Hepatocyte (in vitro differentiated cells): ENCODE measurements around the gene ZNG1F.
"Not testable (repeated sequence)": the region's sequence is repeated elsewhere in the genome, so short reads cannot be mapped to it uniquely, and the experiment has no call there.

Experiments
- EZH2 ChIP-seq: fragments of 200-600 bp; sonication (generic); IDR thresholded peaks from 2 replicates; pipeline ENCODE4 v1.6.1; 2016; ENCODE audit warnings: antibody characterized with exemption, mild to moderate bottlenecking, borderline replicate concordance
- EZH2phosphoT487 ChIP-seq: fragments of 200-600 bp; sonication (generic); IDR thresholded peaks from one replicate; pipeline ENCODE4 v1.6.1; 2018; ENCODE audit warnings: antibody characterized with exemption, mild to moderate bottlenecking, low read depth, moderate library complexity; ENCODE audit not compliant: unreplicated experiment, severe bottlenecking
- TF ChIP-seq, protein P1 (sequence below): fragments of 200-600 bp; sonication (generic); IDR thresholded peaks from 2 replicates; pipeline ENCODE4 v1.5.1; 2016; ENCODE audit warnings: antibody characterized with exemption, mild to moderate bottlenecking; ENCODE audit not compliant: poor library complexity

DNA sequence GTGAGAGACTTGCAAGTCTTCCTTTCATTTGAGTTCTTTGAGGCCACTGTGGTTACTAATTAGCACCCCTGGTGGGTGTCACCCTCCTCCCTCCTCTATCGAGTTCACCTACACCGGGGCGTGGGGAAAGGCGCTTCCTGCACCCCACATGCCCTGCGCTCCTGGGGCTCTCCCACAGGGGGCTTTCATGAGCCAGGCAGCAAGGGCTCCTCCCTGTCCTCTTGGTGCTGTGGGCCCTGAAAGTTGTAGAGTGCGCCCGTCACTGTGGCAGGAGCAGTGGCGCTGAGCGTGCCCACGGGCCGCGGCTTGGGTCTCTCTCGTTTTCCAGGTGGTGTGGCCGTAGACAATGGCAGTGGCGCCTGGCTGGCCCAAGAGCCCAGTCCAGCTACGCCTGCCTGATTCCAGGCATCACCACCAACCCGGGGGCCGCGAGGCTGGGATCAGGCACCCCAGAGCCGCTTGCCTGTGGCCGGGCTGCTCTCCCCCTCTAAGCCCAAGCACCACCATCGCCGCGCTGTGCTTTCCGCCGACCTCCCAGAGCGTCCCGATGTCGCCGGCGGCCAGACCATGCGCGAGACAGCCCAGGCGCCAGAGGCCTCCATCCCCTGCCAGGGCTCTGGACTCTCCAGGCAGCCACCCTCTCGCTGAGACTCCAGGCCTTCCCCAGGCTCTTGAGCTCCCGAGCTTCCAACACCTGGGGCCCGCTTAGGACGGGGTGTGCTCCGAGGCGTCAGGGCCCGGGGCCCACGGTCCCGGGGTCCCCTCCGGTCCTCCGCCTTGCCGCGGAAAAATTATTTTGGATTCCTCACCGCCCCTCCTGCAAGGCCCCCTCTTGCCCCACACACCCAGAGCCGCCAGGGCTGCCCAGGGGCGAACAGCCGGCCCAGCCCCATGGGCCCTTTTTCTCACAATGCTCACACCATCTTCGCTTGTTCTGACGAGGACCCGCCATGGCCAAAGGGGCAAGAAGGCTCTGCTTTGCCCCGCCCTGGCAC, 46.0 kb upstream of the ZNG1F start:
- TF ChIP-seq, protein P1, sequence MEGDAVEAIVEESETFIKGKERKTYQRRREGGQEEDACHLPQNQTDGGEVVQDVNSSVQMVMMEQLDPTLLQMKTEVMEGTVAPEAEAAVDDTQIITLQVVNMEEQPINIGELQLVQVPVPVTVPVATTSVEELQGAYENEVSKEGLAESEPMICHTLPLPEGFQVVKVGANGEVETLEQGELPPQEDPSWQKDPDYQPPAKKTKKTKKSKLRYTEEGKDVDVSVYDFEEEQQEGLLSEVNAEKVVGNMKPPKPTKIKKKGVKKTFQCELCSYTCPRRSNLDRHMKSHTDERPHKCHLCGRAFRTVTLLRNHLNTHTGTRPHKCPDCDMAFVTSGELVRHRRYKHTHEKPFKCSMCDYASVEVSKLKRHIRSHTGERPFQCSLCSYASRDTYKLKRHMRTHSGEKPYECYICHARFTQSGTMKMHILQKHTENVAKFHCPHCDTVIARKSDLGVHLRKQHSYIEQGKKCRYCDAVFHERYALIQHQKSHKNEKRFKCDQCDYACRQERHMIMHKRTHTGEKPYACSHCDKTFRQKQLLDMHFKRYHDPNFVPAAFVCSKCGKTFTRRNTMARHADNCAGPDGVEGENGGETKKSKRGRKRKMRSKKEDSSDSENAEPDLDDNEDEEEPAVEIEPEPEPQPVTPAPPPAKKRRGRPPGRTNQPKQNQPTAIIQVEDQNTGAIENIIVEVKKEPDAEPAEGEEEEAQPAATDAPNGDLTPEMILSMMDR = not testable (repeated sequence)
- not testable (repeated sequence) for TF ChIP-seq EZH2phosphoT487, EZH2
